HepG2 (cell line): Measurements from ENCODE around the gene SYNM.
"Not testable (repeated sequence)": the region's sequence is repeated elsewhere in the genome, so short reads cannot be mapped to it uniquely, and the experiment has no call there.

ENCODE experiments used
- BHLHE40 ChIP-seq: IDR thresholded peaks from 2 replicates; pipeline ENCODE4 v1.6.1; 2011; ENCODE audit warnings: low read length, improper control_type of control experiment
- ELF1 ChIP-seq: sonication (generic); formaldehyde crosslinking; IDR thresholded peaks from 2 replicates; pipeline ENCODE4 v1.4.0; 2020; ENCODE audit warnings: missing genetic modification reagents
- PCBP2 ChIP-seq: fragments of 200-400 bp; formaldehyde crosslinking; optimal IDR thresholded peaks from 2 replicates; pipeline ENCODE3; 2018; ENCODE audit warnings: low read length, low read depth; ENCODE audit not compliant: poor library complexity, severe bottlenecking
- POLR2AphosphoS5 ChIP-seq: IDR thresholded peaks from 2 replicates; pipeline ENCODE4 v1.6.1; 2012; ENCODE audit warnings: low read depth, low read length
- RAD51 ChIP-seq: fragments of 450-650 bp; IDR thresholded peaks from 2 replicates; pipeline ENCODE4 v1.6.1; 2016; ENCODE audit warnings: borderline replicate concordance
- REST ChIP-seq, 2 experiments: IDR thresholded peaks; 2 replicates each; pipeline ENCODE4 v1.6.1; 2011 to 2012; ENCODE audit warnings: low read length in 2 of 2, borderline replicate concordance in 1 of 2, low read depth in 1 of 2, mild to moderate bottlenecking in 1 of 2, moderate library complexity in 1 of 2
- SMARCE1 ChIP-seq: fragments of 450-650 bp; IDR thresholded peaks from 2 replicates; pipeline ENCODE4 v1.6.1; 2017; ENCODE audit warnings: borderline replicate concordance
- TCF7 ChIP-seq: sonication (generic); IDR thresholded peaks from 2 replicates; pipeline ENCODE4 v1.6.1; 2016; ENCODE audit warnings: antibody characterized with exemption, low read depth
- ZFYVE20 ChIP-seq: sonication (generic); formaldehyde crosslinking; IDR thresholded peaks from 2 replicates; pipeline ENCODE4 v1.8.0; 2023; ENCODE audit warnings: low read depth, mild to moderate bottlenecking, moderate library complexity, missing genetic modification reagents, borderline replicate concordance
- ZNF652 ChIP-seq: IDR thresholded peaks from 2 replicates; pipeline ENCODE4 v1.6.1; 2016; ENCODE audit warnings: low read depth, borderline replicate concordance
- TF ChIP-seq, protein P1 (sequence below): sonication (generic); formaldehyde crosslinking; IDR thresholded peaks from 2 replicates; pipeline ENCODE4 v1.5.0; 2020; ENCODE audit warnings: mild to moderate bottlenecking, missing genetic modification reagents, moderate library complexity
- TF ChIP-seq, protein P2 (sequence below): sonication (generic); formaldehyde crosslinking; IDR thresholded peaks from 2 replicates; pipeline ENCODE4 v1.4.0; 2020; ENCODE audit warnings: mild to moderate bottlenecking, missing genetic modification reagents
- TF ChIP-seq, protein P3 (sequence below): sonication (generic); formaldehyde crosslinking; IDR thresholded peaks from 2 replicates; pipeline ENCODE4 v1.5.0; 2020; ENCODE audit warnings: missing genetic modification reagents

- not testable (repeated sequence) for TF ChIP-seq BHLHE40; ZNF652; SMARCE1; TCF7; ELF1 (CRISPR knock-in tag); REST (IDR thresholded peaks at IDR 0.05; ENCODE audit: borderline replicate concordance in 1 of 2, low read depth in 1 of 2, low read length in 2 of 2); POLR2AphosphoS5; RAD51; ZFYVE20; PCBP2
- TF ChIP-seq, protein P1, sequence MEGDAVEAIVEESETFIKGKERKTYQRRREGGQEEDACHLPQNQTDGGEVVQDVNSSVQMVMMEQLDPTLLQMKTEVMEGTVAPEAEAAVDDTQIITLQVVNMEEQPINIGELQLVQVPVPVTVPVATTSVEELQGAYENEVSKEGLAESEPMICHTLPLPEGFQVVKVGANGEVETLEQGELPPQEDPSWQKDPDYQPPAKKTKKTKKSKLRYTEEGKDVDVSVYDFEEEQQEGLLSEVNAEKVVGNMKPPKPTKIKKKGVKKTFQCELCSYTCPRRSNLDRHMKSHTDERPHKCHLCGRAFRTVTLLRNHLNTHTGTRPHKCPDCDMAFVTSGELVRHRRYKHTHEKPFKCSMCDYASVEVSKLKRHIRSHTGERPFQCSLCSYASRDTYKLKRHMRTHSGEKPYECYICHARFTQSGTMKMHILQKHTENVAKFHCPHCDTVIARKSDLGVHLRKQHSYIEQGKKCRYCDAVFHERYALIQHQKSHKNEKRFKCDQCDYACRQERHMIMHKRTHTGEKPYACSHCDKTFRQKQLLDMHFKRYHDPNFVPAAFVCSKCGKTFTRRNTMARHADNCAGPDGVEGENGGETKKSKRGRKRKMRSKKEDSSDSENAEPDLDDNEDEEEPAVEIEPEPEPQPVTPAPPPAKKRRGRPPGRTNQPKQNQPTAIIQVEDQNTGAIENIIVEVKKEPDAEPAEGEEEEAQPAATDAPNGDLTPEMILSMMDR (CRISPR knock-in tag): not testable (repeated sequence)
- TF ChIP-seq, protein P2, sequence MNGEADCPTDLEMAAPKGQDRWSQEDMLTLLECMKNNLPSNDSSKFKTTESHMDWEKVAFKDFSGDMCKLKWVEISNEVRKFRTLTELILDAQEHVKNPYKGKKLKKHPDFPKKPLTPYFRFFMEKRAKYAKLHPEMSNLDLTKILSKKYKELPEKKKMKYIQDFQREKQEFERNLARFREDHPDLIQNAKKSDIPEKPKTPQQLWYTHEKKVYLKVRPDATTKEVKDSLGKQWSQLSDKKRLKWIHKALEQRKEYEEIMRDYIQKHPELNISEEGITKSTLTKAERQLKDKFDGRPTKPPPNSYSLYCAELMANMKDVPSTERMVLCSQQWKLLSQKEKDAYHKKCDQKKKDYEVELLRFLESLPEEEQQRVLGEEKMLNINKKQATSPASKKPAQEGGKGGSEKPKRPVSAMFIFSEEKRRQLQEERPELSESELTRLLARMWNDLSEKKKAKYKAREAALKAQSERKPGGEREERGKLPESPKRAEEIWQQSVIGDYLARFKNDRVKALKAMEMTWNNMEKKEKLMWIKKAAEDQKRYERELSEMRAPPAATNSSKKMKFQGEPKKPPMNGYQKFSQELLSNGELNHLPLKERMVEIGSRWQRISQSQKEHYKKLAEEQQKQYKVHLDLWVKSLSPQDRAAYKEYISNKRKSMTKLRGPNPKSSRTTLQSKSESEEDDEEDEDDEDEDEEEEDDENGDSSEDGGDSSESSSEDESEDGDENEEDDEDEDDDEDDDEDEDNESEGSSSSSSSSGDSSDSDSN (CRISPR knock-in tag): not testable (repeated sequence)
- TF ChIP-seq, protein P3, sequence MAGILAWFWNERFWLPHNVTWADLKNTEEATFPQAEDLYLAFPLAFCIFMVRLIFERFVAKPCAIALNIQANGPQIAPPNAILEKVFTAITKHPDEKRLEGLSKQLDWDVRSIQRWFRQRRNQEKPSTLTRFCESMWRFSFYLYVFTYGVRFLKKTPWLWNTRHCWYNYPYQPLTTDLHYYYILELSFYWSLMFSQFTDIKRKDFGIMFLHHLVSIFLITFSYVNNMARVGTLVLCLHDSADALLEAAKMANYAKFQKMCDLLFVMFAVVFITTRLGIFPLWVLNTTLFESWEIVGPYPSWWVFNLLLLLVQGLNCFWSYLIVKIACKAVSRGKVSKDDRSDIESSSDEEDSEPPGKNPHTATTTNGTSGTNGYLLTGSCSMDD: not testable (repeated sequence)
Observed at GRCh38 chr15:99111641-99112040, 6.8 kb downstream of the SYNM start.
